GM12872 (cell line): ENCODE measurements around the gene HDAC4.

Experiments
- CTCF ChIP-seq: IDR thresholded peaks from 3 replicates; pipeline ENCODE4 v1.5.1; 2011; ENCODE audit warnings: low read depth, mild to moderate bottlenecking, low read length, moderate library complexity; ENCODE audit not compliant: insufficient read depth

Gene HDAC4

GRCh38 chr2:239339241-239339640 is 61.6 kb downstream of the HDAC4 start:
- TF ChIP-seq CTCF, result no peak

- TF ChIP-seq CTCF, result no peak
These were observed 62.8 kb downstream of the HDAC4 start for GRCh38 chr2:239337877-239338484.

GRCh38 chr2:239337122-239337876 is 63.5 kb downstream of the HDAC4 start:
- TF ChIP-seq CTCF, result no peak

GRCh38 chr2:239331560-239331959 is 69.3 kb downstream of the HDAC4 start:
- TF ChIP-seq CTCF, result no peak

GRCh38 chr2:239330836-239331235 is 70.0 kb downstream of the HDAC4 start:
- TF ChIP-seq CTCF, result no peak

GRCh38 chr2:239329972-239330572 is 70.7 kb downstream of the HDAC4 start:
- TF ChIP-seq CTCF, result no peak

GRCh38 chr2:239329284-239329971 is 71.4 kb downstream of the HDAC4 start:
- no peak for TF ChIP-seq CTCF
